AG04449 (cell line): ENCODE data around the gene BBIP1.

ENCODE experiments used
- CTCF ChIA-PET: fragments of 350-600 bp; formaldehyde crosslinking; extraction: SDS; loops from one replicate; lab custom pipeline; 2021; ENCODE audit warnings: antibody characterized with exemption; lab: Yijun Ruan, JAX
- POLR2A ChIA-PET: fragments of 400-600, 350-600 bp; formaldehyde crosslinking; extraction: SDS; loops from one replicate; lab custom pipeline; 2020; ENCODE audit warnings: antibody characterized with exemption, inconsistent platforms; lab: Yijun Ruan, JAX
- DNase-seq: peaks from one replicate; pipeline ENCODE4 v3.0.0-alpha.2; 2010; ENCODE audit warnings: low read depth, low spot score
- H3K4me3 ChIP-seq: 2 replicates; pipeline ENCODE4 v1.5.1; 2011; ENCODE audit warnings: low read depth, mild to moderate bottlenecking, control low read depth, low read length
- CTCF ChIP-seq: IDR thresholded peaks from one replicate; pipeline ENCODE4 v1.5.1; 2011; ENCODE audit warnings: mild to moderate bottlenecking, moderate library complexity, low read length, control low read depth, inconsistent platforms; ENCODE audit not compliant: insufficient read depth; ENCODE audit errors: missing control alignments

BBIP1 gene

DNA sequence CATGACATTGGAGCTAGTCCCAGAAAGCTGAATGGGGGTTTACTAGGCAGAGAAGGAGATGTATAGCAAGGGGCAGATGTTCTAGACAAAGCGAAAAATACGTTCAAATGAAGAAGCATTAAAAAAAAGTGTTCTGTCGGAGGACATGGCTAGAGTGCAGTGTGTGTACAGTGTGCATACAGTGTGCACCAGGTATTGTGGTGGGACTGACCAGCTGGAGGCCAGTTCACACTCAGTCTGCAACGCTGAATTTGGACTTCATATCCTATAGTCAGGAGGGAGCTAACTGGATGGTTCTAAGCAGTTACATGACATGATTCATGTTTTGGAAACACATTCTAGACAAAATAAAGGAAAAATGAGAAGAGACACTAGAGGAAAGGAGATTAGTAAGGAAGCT, 8.8 kb downstream of the BBIP1 start:
- ChIA-PET POLR2A (interaction anchor here (1.2 kb wide), 1 partner anchor 162 kb away, joined by 3 read pairs; no protein-coding TSS in a partner anchor), CTCF (interaction anchor here (1.8 to 5.0 kb wide), 2 partner anchors 16 to 164 kb away, joined by 11 to 26 read pairs; no protein-coding TSS in a partner anchor)
- no peak for DNase-seq
- H3K4me3 ChIP-seq, result no peak overlapping the region
- no peak for TF ChIP-seq CTCF

DNA sequence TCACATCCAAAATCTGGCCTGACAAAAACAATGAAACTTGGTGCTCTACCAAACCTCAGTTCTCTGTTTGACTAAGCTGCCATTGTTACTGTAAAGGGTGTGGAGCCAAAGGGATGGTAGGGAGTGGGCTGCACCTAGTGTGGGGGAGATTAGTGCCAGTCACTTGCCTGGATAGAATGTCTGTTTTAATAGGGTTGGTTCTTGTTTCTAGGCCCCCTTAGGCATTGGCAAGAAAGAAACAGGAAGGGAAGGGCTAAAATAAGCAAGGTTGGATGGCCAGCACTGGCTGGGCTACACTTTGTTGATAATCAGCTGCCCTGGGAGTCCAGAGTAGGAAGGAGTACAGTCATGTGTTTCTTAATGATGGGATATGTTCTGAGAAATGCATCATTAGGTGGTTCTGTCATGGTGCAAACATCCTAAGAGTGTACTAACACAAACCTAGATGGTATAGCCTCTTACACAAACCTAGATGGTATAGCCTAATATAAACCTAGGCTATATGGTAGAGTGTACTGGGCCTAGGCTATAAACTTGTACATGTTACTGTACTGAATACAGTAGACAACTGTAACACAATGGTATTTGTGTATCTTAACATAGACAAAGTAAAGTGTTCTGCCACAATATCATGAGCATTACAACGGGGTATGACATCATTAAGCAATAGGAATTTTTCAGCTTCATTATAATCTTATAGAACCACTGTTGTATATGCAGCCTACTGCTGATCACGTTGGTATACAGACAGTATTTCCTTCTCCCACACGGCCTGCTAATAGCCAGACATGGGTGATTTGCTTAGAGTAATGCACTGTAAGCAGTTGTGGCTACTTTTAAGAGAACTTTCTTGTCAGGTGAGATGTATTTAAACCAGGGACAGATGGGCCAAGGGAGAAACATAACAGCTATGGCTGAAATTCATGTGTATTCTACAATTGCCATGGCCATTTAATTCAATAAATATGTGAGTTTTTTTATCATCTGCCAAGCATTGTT, 15.4 kb downstream of the BBIP1 start:
- no peak overlapping the region for H3K4me3 ChIP-seq
- CTCF ChIA-PET, result interaction anchor here (1.0 to 3.2 kb wide), 4 partner anchors 8 to 14 kb away, joined by 3 to 18 read pairs (median 3); no protein-coding TSS in a partner anchor
- no peak for TF ChIP-seq CTCF
- POLR2A ChIA-PET, result interaction anchor here (0.9 to 1.8 kb wide), 2 partner anchors 9 to 14 kb away, joined by 3 to 6 read pairs; no protein-coding TSS in a partner anchor
- no peak for DNase-seq

DNA sequence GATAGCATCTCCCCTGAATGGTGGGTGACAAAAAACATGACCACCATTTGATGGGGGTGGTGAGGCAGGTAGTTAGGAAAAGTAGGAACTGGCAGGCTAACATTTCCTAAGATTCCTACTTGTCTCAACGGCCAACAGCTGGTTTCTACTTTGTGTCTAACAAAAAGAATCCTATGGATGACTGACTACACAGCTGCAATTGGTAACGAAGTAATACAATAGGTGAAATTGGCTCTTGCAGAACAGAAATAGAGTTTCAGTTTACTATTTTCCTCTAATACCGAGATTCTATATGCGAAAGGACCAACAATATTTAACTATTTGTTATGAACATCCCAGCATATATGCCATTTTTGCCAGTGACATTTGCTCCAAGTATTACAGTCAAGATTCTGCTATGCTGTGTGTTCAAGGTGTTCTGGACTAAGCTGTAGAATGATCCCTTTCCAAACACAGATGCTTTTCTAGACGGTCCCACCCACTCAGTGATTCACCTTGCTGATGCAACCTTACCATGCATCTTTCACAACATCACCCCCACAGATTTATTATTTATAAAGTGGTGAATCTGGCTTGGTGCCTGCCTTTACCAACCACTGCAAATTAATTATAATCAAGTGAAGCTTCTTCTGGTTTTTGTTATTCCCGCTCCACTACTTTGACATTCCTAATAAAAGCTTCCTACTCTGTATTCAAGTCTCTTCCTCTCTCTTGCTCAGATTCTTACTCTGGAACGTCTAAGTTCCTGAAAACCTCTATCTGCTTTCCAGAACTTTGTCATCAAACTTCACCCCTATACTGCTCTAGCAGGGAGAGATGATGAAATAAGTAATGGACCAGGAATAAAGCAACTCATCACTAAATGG, 16.8 kb downstream of the BBIP1 start:
- no peak for TF ChIP-seq CTCF
- ChIA-PET POLR2A (interaction anchor here (0.8 to 1.8 kb wide), 3 partner anchors 10 to 17 kb away, joined by 3 to 6 read pairs (median 3); partner anchors contain the start of genes BBIP1 and SHOC2), CTCF (interaction anchor here (1.0 to 3.2 kb wide), 5 partner anchors 9 to 25 kb away, joined by 3 to 18 read pairs (median 3); no protein-coding TSS in a partner anchor)
- H3K4me3 ChIP-seq, result no peak overlapping the region
- no peak for DNase-seq

DNA sequence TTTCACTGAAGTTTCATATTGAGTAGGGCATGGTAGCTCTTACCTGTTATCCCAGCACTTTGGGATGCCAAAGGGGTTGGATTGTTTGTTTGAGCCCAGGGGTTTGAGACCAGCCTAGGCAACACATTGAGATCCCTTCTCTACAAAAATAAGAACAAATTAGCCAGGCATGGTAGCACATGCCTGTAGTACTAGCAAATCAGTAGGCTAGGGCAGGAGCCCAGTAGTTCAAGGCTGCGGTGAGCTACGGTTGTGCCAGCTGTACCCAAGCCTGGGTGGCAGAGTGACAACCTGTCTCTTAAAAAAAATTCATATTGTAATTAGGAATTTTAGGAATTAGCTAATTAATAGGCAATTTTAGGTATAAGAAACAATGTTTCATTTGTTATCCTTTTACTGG, 18.0 kb downstream of the BBIP1 start:
- no peak for TF ChIP-seq CTCF
- ChIA-PET CTCF (interaction anchor here (0.6 to 1.8 kb wide), 4 partner anchors 14 to 459 kb away, joined by 3 to 4 read pairs (median 4); no protein-coding TSS in a partner anchor), POLR2A (no interaction called here)
- H3K4me3 ChIP-seq, result no peak overlapping the region
- DNase-seq, result no peak

GRCh38 chr10:110898391-110898790, 20.6 kb downstream of the BBIP1 start:
- H3K4me3 ChIP-seq, result no peak overlapping the region
- DNase-seq, result no peak
- POLR2A ChIA-PET, result interaction anchor here (1.3 kb wide), 1 partner anchor 20 kb away, joined by 3 read pairs; the partner anchor contains the start of genes BBIP1 and SHOC2
- CTCF ChIA-PET, result interaction anchor here (0.7 to 2.5 kb wide), 6 partner anchors 11 to 226 kb away, joined by 3 to 15 read pairs (median 5); no protein-coding TSS in a partner anchor
- TF ChIP-seq CTCF, result no peak
